NCI-H2081 (cell line): Measurements from ENCODE around the gene MUC20.

Source experiments
- DNase-seq, 2 experiments: peaks; one replicate each; lab custom pipeline; 2025; lab: John Stamatoyannopoulos, UW

The MUC20 gene

GRCh38 chr3:195755791-195756676 lies 35.3 kb downstream of the MUC20 start:
- DNase-seq, result no peak

DNA sequence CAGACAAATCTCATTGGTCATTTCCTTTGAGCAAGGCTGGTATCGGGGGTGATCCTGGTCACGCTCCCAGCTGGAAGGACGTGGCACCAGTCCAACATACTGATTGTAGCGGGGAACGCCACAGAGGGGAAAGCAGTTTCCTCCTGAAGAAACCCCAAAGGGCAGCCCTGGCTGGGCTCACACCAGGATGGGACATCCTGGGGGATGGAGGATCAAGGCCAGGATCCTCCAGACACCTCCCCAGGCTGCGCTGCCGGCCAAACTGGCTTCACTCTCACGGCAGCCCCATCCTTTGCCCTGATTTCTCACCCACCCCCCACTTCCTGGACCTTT lies 36.6 kb downstream of the MUC20 start:
- DNase-seq, result no peak

DNA sequence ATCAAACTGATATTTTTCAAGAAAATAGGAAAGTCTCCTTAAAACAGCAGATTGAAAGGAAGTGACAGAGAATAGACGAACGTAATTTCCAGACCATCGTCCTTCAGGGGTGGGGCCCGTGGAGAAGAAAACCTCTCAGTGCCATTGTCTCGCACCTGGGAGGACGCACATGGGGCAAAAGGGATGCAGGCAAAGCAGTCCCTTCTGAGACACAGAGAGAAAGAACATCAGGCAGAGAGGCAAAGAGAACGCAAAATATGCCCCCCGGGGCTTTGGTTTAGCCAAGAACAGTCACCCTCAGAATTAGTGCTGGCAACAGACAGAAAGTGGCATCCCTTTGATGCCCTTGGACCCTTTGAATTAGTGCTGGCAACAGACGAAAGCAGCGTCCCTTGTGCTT lies 37.0 kb downstream of the MUC20 start:
- no peak for DNase-seq

- DNase-seq, result no peak
Measured at GRCh38 chr3:195758721-195759353, 38.1 kb downstream of the MUC20 start.

DNA sequence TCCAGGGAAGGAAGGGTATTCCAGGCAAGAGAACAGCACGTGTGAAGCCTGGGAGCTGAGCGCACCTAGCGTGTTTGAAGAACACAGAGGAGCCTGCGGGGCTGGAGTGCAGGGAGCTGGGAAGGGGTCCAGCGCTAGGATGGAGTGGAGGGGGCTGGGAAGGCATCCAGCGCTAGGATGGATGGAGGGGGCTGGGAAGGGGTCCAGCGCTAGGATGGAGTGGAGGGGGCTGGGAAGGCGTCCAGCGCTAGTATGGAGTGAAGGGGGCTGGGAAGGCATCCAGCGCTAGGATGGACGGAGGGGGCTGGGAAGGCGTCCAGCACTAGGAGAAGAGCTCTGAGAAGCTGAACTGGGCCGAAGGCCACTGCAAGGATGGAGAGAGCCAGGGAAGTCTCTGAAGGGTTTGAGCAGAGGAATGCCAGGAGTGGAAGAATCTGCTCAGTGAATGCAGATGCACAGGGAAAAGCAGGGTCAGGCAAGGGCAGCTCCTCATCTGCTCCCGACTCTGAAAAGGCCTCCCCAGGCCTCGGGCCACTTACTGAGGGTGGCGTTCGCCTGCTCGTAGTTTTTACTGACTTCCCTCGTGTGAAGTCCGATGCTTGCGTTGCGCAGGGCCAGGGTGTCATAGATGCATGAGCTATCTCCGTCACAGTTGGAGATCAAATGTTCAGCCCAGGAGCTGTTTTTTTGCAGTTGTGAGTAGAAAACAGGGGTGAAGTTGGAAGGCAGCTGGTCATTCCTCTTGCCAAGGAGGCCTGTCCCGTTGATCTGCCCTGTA lies 39.8 kb downstream of the MUC20 start:
- DNase-seq, result no peak

- DNase-seq, result no peak
Measured at GRCh38 chr3:195761123-195761566, 40.4 kb downstream of the MUC20 start.

GRCh38 chr3:195761567-195762248 lies 40.9 kb downstream of the MUC20 start:
- DNase-seq, result no peak

GRCh38 chr3:195762249-195762585 lies 41.4 kb downstream of the MUC20 start:
- DNase-seq, result no peak

DNA sequence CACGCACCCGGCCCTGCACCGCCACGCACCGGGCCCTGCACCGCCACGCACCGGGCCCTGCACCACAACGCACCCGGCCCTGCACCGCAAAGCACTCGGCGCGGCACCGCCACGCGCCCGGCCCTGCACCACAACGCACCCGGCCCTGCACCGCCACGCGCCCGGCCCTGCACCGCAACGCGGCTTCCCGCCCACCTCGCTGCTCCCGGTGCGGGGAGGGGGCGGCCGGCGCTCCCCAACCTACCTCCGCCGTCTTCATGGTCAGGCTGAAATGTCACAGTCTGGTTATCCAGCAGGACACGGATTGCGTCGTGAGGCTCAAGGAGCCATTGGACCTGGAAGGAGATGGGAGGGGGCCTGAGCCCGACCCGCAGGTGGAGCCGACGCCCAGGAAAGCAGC lies 41.8 kb downstream of the MUC20 start:
- no peak for DNase-seq

DNA sequence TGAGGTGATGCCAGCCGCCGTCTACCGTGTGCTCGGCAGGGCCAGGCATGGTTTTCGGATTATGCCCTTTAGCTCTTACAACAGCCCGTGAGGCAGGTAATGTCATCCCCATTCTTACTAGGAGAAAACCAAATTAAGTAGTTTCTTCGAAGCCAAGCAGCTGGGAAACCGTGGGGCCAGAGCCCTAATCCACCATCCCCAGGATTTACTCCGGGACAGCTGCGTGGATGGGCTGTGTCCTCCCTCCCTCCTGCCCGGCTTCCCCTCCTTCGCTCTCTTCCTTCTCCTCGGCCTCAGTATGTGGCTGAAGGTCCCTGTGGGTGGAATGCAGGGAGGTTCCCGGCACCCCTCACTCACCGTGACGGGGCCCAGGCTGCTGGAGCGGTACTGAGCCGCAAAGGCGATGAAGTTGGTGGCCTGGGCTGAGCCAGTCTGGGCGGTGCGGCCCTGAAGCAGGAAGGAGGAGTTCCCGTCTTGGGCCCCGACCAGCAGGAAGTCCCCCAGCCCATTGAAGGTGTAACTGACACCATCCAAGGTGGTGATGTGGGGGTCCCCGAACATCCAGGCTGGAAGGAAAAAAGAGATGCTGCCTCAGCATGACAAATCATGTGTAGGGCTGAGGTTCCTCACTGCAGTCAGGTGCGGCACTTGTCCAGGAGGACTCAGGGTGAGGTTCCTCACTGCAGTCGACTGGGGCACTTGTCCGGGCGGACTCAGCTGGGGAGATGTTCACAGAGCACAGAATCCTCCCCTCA lies 42.5 kb downstream of the MUC20 start:
- DNase-seq, result no peak

- DNase-seq, result no peak
Measured at GRCh38 chr3:195763843-195764825, 43.4 kb downstream of the MUC20 start.

- DNase-seq, result no peak
Measured at GRCh38 chr3:195764961-195765706, 44.4 kb downstream of the MUC20 start.

GRCh38 chr3:195766671-195767070 lies 45.9 kb downstream of the MUC20 start:
- no peak for DNase-seq

GRCh38 chr3:195767792-195768191 lies 47.0 kb downstream of the MUC20 start:
- no peak for DNase-seq

GRCh38 chr3:195768414-195768813 lies 47.6 kb downstream of the MUC20 start:
- no peak for DNase-seq

- no peak for DNase-seq
Measured at GRCh38 chr3:195768831-195769303, 48.1 kb downstream of the MUC20 start.

DNA sequence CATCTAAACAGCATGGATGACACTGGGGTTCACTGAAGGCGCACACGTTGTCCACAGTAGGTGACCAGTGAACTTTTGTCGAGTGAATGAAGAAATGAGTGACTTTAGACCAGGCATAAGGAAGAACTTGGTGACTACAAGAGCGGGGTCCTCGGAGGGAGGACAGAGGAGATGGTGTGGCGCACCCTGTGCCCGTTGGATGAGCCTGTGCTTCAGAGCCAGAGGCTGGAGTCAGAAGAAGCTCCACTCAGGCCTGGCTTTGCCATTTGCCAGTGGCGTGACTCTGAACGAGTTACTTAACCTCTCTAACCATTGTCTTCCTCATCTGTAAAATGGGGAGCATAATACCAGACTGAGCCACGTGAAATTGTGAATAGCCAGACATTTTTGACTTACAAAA lies 48.8 kb downstream of the MUC20 start:
- DNase-seq, result no peak

DNA sequence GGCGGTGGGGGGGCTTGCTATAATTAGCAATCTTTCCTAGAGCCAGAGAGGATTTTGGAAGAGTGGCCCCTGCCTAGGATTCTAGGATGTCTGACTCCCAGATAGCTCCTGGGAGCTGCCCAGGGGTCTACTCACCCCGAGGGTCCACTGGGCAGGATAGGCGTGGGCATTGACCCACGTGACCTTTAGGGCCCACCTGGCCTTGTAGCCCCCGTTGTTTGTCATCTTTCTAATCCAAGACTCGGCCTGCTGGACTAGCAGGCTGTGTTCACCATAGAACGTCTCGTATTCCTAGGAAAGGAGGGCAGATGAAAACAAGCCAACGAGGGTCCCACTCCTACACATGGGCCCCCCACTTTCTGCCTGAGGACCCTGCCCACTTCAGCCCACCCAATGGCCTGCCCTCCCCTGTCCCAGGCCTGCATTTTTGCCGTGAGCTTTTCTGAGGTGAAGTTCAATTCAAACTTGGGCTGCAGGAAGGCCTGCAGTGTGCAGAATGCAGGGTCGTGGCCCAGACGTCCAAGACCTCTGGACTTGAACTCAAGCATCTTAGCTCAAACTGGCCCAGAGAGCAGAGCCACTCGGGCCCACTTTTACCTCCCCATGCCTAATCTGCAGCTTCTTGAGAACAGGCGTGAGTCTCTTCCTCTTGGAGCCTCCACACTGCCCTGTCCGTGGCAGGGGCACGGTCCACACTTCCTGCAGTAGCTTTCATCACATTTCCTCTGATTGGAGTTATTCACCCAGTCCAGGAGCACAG lies 49.5 kb downstream of the MUC20 start:
- DNase-seq, result no peak
